Aorta (tissue), 5 donors: ENCODE results near the gene SOX13. TPM values are rescaled to one million over a fixed set of nuclear protein-coding genes. Genes with fewer than 3 reads are reported as not detected.
"Not testable (repeated sequence)": the region's sequence is repeated elsewhere in the genome, so short reads cannot be mapped to it uniquely, and the experiment has no call there.

ENCODE experiments used
- ATAC-seq: fragments of 200-7000 bp; cut with Tn5 transposase; one replicate; pipeline ENCODE4 v1.9.1; 2022; ENCODE audit warnings: moderate library complexity; ENCODE audit not compliant: low FRiP score
- DNase-seq, 2 donors: peaks; one replicate each; pipeline ENCODE4 v3.0.0-alpha.2; 2020
- H3K27ac ChIP-seq, 2 donors: one replicate each; pipeline ENCODE4 v1.5.1; 2013; ENCODE audit warnings: low read length in 2 of 2, mild to moderate bottlenecking in 2 of 2, moderate library complexity in 2 of 2, control low read depth in 1 of 2, inconsistent platforms in 1 of 2, low read depth in 1 of 2
- H3K27me3 ChIP-seq, 2 donors: one replicate each; pipeline ENCODE4 v1.6.1; 2013; ENCODE audit warnings: control low read depth in 1 of 2, low read length in 1 of 2, mild to moderate bottlenecking in 1 of 2, moderate library complexity in 1 of 2; ENCODE audit not compliant: insufficient read depth in 2 of 2, control insufficient read depth in 1 of 2
- H3K36me3 ChIP-seq, 2 donors: one replicate each; pipeline ENCODE4 v1.6.1; 2013; ENCODE audit warnings: control low read depth in 1 of 2, low read length in 1 of 2, mild to moderate bottlenecking in 1 of 2; ENCODE audit not compliant: insufficient read depth in 2 of 2, control insufficient read depth in 1 of 2
- H3K4me1 ChIP-seq, 2 donors: one replicate each; pipeline ENCODE4 v1.6.1; 2013; ENCODE audit warnings: low read length in 2 of 2, control low read depth in 1 of 2, mild to moderate bottlenecking in 1 of 2, moderate library complexity in 1 of 2; ENCODE audit not compliant: insufficient read depth in 2 of 2, control insufficient read depth in 1 of 2
- H3K4me3 ChIP-seq, 2 donors: one replicate each; pipeline ENCODE4 v1.5.1; 2013; ENCODE audit warnings: low read length in 2 of 2, control low read depth in 1 of 2, mild to moderate bottlenecking in 1 of 2
- H3K9me3 ChIP-seq: one replicate; pipeline ENCODE4 v1.6.1; 2013; ENCODE audit warnings: mild to moderate bottlenecking, low read length; ENCODE audit not compliant: control insufficient read depth
- WGBS, 2 donors: extraction: QIAGEN DNeasy Blood & Tissue Kit; methylation state at CpG; one replicate each; pipeline ENCODE4 v1.1.7; 2013; 5-methylcytosine and 5-hydroxymethylcytosine counted together
- intact Hi-C, 2 donors: fragments of 100-400 bp; cut with DNase I; formaldehyde crosslinking; loops; one replicate each; pipeline versions ENCODE4 v1.14.2 to v1.15.0; 2022
- polyA plus RNA-seq, 2 donors: library from polyadenylated mRNA; stranded (reverse); fragments of 200-250 nt; gene quantifications; one replicate each; pipeline ENCODE4 v1.2.3, GENCODE V29; 2013
- total RNA-seq, 2 donors: library from RNA; stranded (reverse); fragmentation: NEBNext Ultra II Directional; extraction: Animal tissue kit (Norgen Biotek cat#: 25700); gene quantifications; one replicate each; pipeline ENCODE4 v1.2.1, GENCODE V29; 2021
- donor health status: healthy with polysubstance abuse.
- donor health status: Bipolar disorder and iron deficiency.
- donor health status: DM: no; HTN: no; CAD: no.
- donor health status: DM: no; HTN: no; CAD: no.
- donor health status: DM: yes; HTN: yes; CAD: no.

SOX13 gene
- total and polyA plus RNA-seq, 4 donors, result 9.6 to 52.8 (median 28.6) TPM

GRCh38 chr1:204048796-204049195 is 24.1 kb upstream of the SOX13 start:
- intact Hi-C loops, H3K36me3 ChIP-seq, H3K27ac ChIP-seq, ATAC-seq, H3K9me3 ChIP-seq, H3K27me3 ChIP-seq, H3K4me1 ChIP-seq, H3K4me3 ChIP-seq: not testable (repeated sequence)
- DNase-seq, result peak in 1 of 2 donors; percentile 3
- 97% methylated on average over 3 of the region's 3 CpGs for WGBS, 2 donors

- ATAC-seq (no peak), DNase-seq (peak in 1 of 2 donors; percentile 4)
- H3K27ac ChIP-seq, result no peak overlapping the region
- 74 to 76% methylated on average over 5 of the region's 5 CpGs for WGBS, 2 donors
- H3K9me3 ChIP-seq, result no peaks in the 10 kb centered on the region
- intact Hi-C loops, result no loop called here
- no peaks in the 10 kb centered on the region for H3K36me3 ChIP-seq
- H3K4me1 ChIP-seq, result no peaks in the 10 kb centered on the region
- H3K4me3 ChIP-seq, result no peak overlapping the region
- no peaks in the 10 kb centered on the region for H3K27me3 ChIP-seq
Measured at GRCh38 chr1:204051258-204051657, 21.7 kb upstream of the SOX13 start.

- Histone ChIP-seq H3K4me3 (no peak overlapping the region), H3K36me3 (no peaks in the 10 kb centered on the region), H3K9me3 (no peaks in the 10 kb centered on the region), H3K27ac (no peak overlapping the region), H3K27me3 (no peaks in the 10 kb centered on the region), H3K4me1 (no peaks in the 10 kb centered on the region)
- no peak for DNase-seq
- ATAC-seq, result no peak
- intact Hi-C loops, result no loop called here
Measured at GRCh38 chr1:204051718-204052117, 21.2 kb upstream of the SOX13 start.

GRCh38 chr1:204053893-204054292 is 19.0 kb upstream of the SOX13 start:
- 88 to 97% methylated on average over 2 of the region's 2 CpGs for WGBS, 2 donors
- intact Hi-C loops, result no loop called here
- H3K27ac ChIP-seq, result no peak overlapping the region
- H3K4me3 ChIP-seq, result no peak overlapping the region
- DNase-seq (no peak), ATAC-seq (no peak)
- H3K27me3 ChIP-seq, result no peaks in the 10 kb centered on the region
- H3K36me3 ChIP-seq, result no peaks in the 10 kb centered on the region
- H3K9me3 ChIP-seq, result no peaks in the 10 kb centered on the region
- H3K4me1 ChIP-seq, result no peaks in the 10 kb centered on the region

GRCh38 chr1:204059970-204060369 is 12.9 kb upstream of the SOX13 start:
- Histone ChIP-seq H3K4me3 (no peak overlapping the region), H3K27me3 (no peaks in the 10 kb centered on the region), H3K27ac (no peak overlapping the region), H3K9me3 (no peaks in the 10 kb centered on the region), H3K4me1 (no peaks in the 10 kb centered on the region), H3K36me3 (no peaks in the 10 kb centered on the region)
- intact Hi-C loops, result no loop called here
- 87 to 92% methylated on average over 7 of the region's 7 CpGs for WGBS, 2 donors
- ATAC-seq, result no peak
- DNase-seq, result peak in 1 of 2 donors; percentile 14

- 91 to 96% methylated on average over 2 of the region's 2 CpGs for WGBS, 2 donors
- H3K27ac ChIP-seq, result no peak overlapping the region
- no peaks in the 10 kb centered on the region for H3K36me3 ChIP-seq
- H3K4me1 ChIP-seq, result no peaks in the 10 kb centered on the region
- ATAC-seq (no peak), DNase-seq (no peak)
- no peak overlapping the region for H3K4me3 ChIP-seq
- H3K9me3 ChIP-seq, result no peaks in the 10 kb centered on the region
- H3K27me3 ChIP-seq, result no peaks in the 10 kb centered on the region
- intact Hi-C loops, result no loop called here
Measured at GRCh38 chr1:204062106-204062505, 10.8 kb upstream of the SOX13 start.

- no peaks in the 10 kb centered on the region for H3K36me3 ChIP-seq
- intact Hi-C loops, result no loop called here
- no peak overlapping the region for H3K27ac ChIP-seq
- H3K4me3 ChIP-seq, result no peak overlapping the region
- ATAC-seq, result peak; percentile 63
- peak in 1 of 2 donors; percentile 76 for DNase-seq
- WGBS, 2 donors, result 76% methylated on average over 7 to 8 of the region's 8 CpGs
- H3K9me3 ChIP-seq, result no peaks in the 10 kb centered on the region
- H3K27me3 ChIP-seq, result no peaks in the 10 kb centered on the region
- no peaks in the 10 kb centered on the region for H3K4me1 ChIP-seq
Measured at GRCh38 chr1:204065174-204065985, 7.5 kb upstream of the SOX13 start.

GRCh38 chr1:204065986-204066300 is 7.0 kb upstream of the SOX13 start:
- DNase-seq, result no peak
- WGBS, 2 donors, result 92 to 94% methylated on average over 7 of the region's 7 CpGs

GRCh38 chr1:204067935-204068334 is 5.0 kb upstream of the SOX13 start:
- H3K36me3 ChIP-seq, result no peaks in the 10 kb centered on the region
- no peak overlapping the region for H3K27ac ChIP-seq
- no peaks in the 10 kb centered on the region for H3K4me1 ChIP-seq
- no peaks in the 10 kb centered on the region for H3K9me3 ChIP-seq
- ATAC-seq (no peak), DNase-seq (peak in 1 of 2 donors; percentile 8)
- intact Hi-C loops, result no loop called here
- no peak overlapping the region for H3K4me3 ChIP-seq
- WGBS, 2 donors, result 94 to 95% methylated on average over 5 of the region's 5 CpGs
- no peaks in the 10 kb centered on the region for H3K27me3 ChIP-seq

More at GRCh38 chr1:204065986-204066300, 7.0 kb upstream of the SOX13 start:
- intact Hi-C loops, result no loop called here
- Histone ChIP-seq H3K4me3 (no peak overlapping the region), H3K36me3 (no peaks in the 10 kb centered on the region), H3K27me3 (no peaks in the 10 kb centered on the region), H3K9me3 (no peaks in the 10 kb centered on the region), H3K27ac (no peak overlapping the region), H3K4me1 (no peaks in the 10 kb centered on the region)
- ATAC-seq, result no peak
